Stimulated activated naive CD8-positive, alpha-beta T cell treated with anti-CD3 and anti-CD28 coated beads, Interleukin-15, Interleukin-2, amounts not matched to agents 100 ng/mL and 50 ng/mL, for 24 hours (primary cell): ENCODE data around the gene SNN.

Experiments
- H3K27ac Mint-ChIP-seq: one replicate; pipeline ENCODE4 v1.8.0; 2021; ENCODE audit warnings: mild to moderate bottlenecking, mixed read lengths
- H3K27me3 Mint-ChIP-seq: one replicate; pipeline ENCODE4 v1.8.0; 2021; ENCODE audit warnings: mixed read lengths
- H3K36me3 Mint-ChIP-seq: one replicate; pipeline ENCODE4 v1.8.0; 2021; ENCODE audit warnings: low read depth, mixed read lengths
- H3K4me1 Mint-ChIP-seq: one replicate; pipeline ENCODE4 v1.8.0; 2021; ENCODE audit warnings: low read depth, mixed read lengths
- H3K4me3 Mint-ChIP-seq: one replicate; pipeline ENCODE4 v1.8.0; 2021; ENCODE audit warnings: mild to moderate bottlenecking, mixed read lengths
- H3K9me3 Mint-ChIP-seq: one replicate; pipeline ENCODE4 v1.8.0; 2021; ENCODE audit warnings: mixed read lengths

SNN gene

DNA sequence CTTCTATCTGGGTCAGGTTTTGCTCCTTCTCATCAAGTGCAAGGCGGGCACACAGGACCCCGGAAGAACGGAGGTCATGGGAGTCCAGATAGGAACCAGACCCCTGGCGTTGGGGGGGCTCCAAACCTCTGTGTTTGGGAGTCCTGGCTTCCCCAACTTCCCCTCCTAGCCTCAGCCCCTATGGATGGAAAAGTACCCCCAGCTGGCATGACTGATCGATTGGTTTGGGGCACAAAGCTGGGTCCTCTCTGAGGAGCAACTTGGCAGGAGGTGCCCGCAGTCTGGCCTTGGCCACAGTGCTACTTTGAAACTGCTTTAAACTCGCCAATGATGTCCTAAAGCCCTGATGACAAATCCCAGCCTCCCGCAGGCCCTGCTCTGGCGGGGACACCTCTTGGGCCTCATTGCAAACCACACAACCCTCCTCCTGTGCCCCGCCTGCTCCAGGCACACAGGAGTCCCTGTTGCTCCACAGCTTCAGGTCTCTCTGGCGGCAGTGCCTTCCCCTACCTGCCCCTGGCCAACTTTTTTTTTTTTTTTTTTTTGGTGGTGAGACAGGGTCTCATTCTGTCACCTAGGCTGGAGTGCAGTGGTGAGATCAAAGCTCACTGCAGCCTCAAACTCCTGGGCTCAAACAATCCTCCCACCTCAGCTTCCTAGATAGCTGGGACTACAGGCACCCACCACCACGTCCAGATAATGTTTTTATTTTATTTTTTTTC, 38.0 kb upstream of the SNN start:
- Mint-ChIP-seq H3K27ac (no peak overlapping the region), H3K4me1 (peaks cover 42% of the 10 kb centered on the region), H3K27me3 (no peaks in the 10 kb centered on the region), H3K36me3 (no peaks in the 10 kb centered on the region), H3K4me3 (no peak overlapping the region), H3K9me3 (no peaks in the 10 kb centered on the region)

DNA sequence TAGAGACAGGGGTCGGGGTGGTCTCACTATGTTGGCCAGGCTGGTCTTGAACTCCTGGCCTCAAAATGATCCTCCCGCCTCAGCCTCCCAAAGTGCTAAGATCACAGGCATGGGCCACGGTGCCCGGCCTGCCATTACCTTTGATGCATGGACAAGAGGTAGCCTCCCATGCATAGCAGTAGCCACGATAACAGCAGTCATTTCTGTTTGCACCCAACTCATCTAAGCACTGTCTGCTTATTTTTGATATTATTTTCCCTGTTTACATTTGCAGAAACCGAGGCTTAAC, 37.5 kb upstream of the SNN start:
- Mint-ChIP-seq H3K27me3 (no peaks in the 10 kb centered on the region), H3K4me1 (peaks cover 37% of the 10 kb centered on the region), H3K9me3 (no peaks in the 10 kb centered on the region), H3K27ac (no peak overlapping the region), H3K4me3 (no peak overlapping the region), H3K36me3 (no peaks in the 10 kb centered on the region)

DNA sequence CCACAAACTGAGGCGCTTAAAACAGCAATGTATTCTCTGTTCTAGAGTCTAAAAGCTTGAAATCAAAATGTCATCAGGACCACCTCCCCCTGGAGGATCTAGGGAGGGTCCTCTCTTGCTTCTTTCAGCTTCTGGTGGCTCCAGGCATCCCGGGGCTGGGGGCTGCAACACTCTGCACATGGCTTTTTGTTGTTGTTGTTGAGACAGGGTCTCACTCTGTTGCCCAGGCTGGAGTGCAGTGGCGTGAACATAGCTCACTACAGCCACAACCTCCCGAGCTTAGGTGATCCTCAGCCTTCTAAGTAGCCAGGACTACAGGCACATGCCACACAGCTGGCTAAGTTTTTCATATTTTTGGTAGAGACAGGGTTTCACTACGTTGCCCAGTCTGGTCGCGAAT, 37.0 kb upstream of the SNN start:
- no peaks in the 10 kb centered on the region for H3K36me3 Mint-ChIP-seq
- H3K9me3 Mint-ChIP-seq, result no peaks in the 10 kb centered on the region
- H3K4me3 Mint-ChIP-seq, result no peak overlapping the region
- no peaks in the 10 kb centered on the region for H3K27me3 Mint-ChIP-seq
- no peak overlapping the region for H3K27ac Mint-ChIP-seq
- peaks cover 34% of the 10 kb centered on the region for H3K4me1 Mint-ChIP-seq

DNA sequence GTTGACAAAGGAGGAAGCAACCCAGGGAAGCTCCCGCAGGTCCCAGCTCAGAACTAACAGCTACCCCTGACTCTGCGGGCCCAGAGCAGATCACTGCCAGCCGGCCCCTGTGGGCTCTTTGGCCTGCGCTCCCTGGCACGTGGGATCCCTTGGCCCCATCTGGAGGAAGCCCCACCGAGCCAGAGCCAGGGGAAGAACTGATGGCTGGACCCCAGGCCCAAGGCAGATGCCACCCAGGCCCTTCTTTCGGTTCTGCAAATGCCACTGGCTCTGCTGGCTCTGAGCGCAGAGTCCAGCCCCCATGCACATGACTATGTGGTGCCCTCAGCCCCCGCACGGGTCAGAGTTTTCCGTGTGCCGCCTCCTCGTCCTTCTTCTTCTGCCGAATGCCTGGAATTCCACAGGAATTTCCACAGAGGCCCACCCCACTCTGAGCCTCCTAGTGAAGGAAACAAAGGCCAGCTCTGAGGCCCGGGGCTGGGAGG, 35.8 kb upstream of the SNN start:
- Mint-ChIP-seq H3K36me3 (no peaks in the 10 kb centered on the region), H3K4me3 (no peak overlapping the region), H3K27ac (no peak overlapping the region), H3K27me3 (no peaks in the 10 kb centered on the region), H3K4me1 (peaks cover 34% of the 10 kb centered on the region), H3K9me3 (no peaks in the 10 kb centered on the region)

DNA sequence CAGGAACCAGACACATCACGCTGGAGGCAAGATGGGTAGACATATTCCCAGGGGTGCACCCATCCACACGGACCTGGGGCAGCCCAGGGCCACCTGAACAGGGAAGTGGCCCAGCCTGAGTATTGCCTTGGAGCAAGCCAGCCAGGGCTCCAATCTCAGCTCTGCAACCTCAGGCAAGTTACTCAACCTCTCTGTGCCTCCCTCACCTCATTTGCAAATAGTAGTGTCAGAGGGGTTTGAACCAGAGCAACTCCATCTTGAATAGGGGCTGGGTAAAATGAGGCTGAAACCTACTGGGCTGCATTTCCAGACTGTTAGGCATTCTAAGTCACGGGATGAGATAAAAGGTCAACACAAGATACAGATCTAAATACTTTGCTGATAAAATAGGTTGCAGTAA, 35.1 kb upstream of the SNN start:
- no peaks in the 10 kb centered on the region for H3K9me3 Mint-ChIP-seq
- H3K4me1 Mint-ChIP-seq, result peaks cover 31% of the 10 kb centered on the region
- H3K27ac Mint-ChIP-seq, result no peak overlapping the region
- H3K27me3 Mint-ChIP-seq, result no peaks in the 10 kb centered on the region
- H3K36me3 Mint-ChIP-seq, result no peaks in the 10 kb centered on the region
- H3K4me3 Mint-ChIP-seq, result no peak overlapping the region

DNA sequence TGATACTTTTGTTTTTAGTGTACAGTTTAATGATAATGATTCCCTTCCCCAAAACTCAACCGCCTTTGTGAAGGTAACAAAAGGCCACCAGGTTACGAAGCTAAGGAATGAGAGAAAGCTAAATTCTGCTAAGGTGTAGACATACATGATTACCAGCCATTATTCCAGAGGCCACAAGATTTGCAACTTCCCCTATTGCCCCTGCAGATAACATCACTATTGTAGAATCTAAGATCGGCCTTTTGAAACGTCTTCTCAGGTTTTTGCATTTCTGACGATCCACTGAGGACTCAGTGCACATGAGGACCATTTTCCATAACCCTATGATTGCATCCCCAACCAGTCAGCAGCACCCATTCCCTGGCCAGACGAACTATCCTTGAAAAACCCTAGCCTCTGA, 33.9 kb upstream of the SNN start:
- Mint-ChIP-seq H3K4me3 (no peak overlapping the region), H3K36me3 (no peaks in the 10 kb centered on the region), H3K27ac (no peak overlapping the region), H3K4me1 (peaks cover 20% of the 10 kb centered on the region), H3K27me3 (no peaks in the 10 kb centered on the region), H3K9me3 (no peaks in the 10 kb centered on the region)

DNA sequence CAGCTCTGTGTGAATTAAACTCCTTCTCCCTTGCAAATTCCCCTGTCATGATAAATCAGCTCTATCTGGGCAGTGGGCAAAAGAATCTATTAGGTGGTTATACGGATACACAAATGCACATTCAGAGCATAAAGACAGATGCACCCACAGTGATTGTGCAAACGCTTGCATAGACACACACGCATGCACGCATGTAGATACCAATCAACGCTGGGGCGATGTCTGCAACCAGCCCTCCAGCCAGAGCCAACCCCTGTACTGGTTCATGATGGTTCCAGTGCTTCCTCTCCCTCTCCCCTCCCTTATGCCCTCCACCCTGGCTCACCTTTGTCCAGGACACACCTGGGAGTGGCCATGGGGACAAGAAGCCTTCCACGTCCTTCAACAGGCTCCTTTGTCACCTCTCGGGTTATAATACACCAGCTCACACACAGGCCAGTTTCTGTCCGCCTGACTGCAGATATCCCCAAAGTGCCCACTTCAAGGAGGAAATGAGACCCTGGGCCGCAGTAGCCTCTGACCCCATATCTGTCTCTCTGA, 33.1 kb upstream of the SNN start:
- Mint-ChIP-seq H3K4me1 (peaks cover 16% of the 10 kb centered on the region), H3K4me3 (no peak overlapping the region), H3K27ac (no peak overlapping the region), H3K27me3 (no peaks in the 10 kb centered on the region), H3K9me3 (no peaks in the 10 kb centered on the region), H3K36me3 (no peaks in the 10 kb centered on the region)

DNA sequence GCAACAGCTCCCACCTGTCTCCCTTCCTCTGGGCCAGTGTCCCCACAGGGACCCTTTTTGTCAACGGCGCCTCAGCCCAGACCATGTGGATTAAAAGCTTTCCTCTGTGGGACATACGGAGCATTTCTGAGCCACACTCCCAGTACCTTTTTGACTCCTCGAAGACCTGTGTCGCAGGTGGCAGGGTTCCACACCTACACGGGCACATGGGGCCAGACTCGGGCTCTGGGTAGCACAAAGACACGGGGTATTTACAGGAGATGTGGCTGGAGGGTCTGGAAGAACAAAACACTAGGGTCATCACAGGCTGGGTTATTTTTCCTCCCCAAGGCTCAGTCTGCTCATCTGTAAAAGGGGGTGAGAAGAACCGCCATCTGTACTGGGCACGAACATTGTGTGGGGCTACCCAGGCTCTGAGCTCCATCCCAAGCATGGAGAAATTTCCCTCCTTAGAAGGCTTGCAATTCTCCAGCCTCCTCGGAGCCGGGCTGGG, 32.5 kb upstream of the SNN start:
- Mint-ChIP-seq H3K9me3 (no peaks in the 10 kb centered on the region), H3K4me1 (peaks cover 16% of the 10 kb centered on the region)

DNA sequence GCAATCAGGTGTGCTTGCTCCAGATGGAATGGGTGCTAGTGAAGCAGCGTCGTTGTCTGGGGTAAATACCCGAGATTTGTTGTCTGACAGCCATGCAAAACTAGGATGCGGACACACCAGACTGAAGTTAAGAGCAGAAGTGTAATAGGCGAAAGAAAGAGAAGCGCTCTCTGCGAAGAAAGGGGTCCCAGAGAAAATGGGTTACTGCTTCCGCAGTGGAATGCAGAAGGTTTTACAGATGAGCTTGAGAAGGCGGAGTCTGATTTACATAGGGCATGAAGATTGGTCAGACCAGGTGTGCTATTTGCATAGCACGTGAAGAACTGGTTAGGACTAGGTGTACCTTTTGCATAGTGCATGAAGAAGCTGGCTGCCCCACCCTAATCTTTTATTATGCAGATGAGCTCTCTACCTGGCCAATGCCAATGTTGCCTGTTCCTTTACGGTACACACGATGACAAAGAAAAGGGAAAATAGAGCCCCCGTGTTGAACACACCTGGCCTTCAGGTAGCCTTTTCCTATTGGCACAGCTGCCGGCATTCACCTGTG, 32.0 kb upstream of the SNN start:
- no peaks in the 10 kb centered on the region for H3K27me3 Mint-ChIP-seq
- H3K36me3 Mint-ChIP-seq, result no peaks in the 10 kb centered on the region
- peaks cover 19% of the 10 kb centered on the region for H3K4me1 Mint-ChIP-seq
- H3K9me3 Mint-ChIP-seq, result no peaks in the 10 kb centered on the region
- H3K27ac Mint-ChIP-seq, result no peak overlapping the region
- no peak overlapping the region for H3K4me3 Mint-ChIP-seq

More for the DNA sequence above, 32.5 kb upstream of the SNN start:
- H3K36me3 Mint-ChIP-seq, result no peaks in the 10 kb centered on the region
- H3K27ac Mint-ChIP-seq, result no peak overlapping the region
- H3K4me3 Mint-ChIP-seq, result no peak overlapping the region
- H3K27me3 Mint-ChIP-seq, result no peaks in the 10 kb centered on the region

DNA sequence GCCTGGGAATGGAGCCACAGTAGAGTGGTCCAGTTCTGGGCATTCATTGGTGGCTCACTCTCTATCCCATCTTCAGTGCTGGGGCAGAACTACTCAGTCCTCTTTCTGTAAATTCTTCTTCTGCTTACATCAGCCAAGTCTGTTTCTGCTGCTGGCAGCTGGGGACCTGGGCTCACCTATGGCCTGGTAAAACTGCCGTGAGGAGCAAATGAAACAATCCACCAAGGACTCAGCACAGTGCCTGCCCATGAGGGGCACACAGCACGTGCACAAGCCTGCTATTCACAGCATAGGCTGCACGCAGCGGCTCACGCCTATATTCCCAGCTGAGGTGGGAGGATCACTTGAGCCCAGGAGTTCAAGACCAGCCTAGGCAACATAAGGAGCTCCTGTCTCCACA, 30.9 kb upstream of the SNN start:
- H3K27ac Mint-ChIP-seq, result no peak overlapping the region
- no peaks in the 10 kb centered on the region for H3K36me3 Mint-ChIP-seq
- peaks cover 22% of the 10 kb centered on the region for H3K4me1 Mint-ChIP-seq
- no peak overlapping the region for H3K4me3 Mint-ChIP-seq
- no peaks in the 10 kb centered on the region for H3K27me3 Mint-ChIP-seq
- H3K9me3 Mint-ChIP-seq, result no peaks in the 10 kb centered on the region

DNA sequence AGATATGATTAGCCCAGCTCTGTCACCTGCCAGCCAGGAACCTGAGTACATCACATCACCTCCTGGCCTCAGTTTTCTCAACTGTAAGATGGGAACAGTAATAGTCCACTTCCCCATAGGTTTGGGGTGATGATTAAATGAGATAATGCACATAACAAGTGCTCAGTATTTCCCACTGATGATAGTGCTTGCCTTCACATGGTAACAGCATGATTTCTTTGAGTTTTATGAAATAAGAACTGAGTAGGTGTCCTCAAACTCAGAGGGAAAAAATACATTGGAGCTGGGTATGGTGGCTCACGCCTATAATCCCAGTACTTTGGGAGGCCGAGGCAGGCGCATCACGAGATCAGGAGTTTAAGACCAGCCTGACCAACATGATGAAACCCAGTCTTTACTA, 30.1 kb upstream of the SNN start:
- Mint-ChIP-seq H3K27me3 (no peaks in the 10 kb centered on the region), H3K27ac (no peak overlapping the region), H3K9me3 (no peaks in the 10 kb centered on the region), H3K4me1 (peaks cover 22% of the 10 kb centered on the region), H3K36me3 (no peaks in the 10 kb centered on the region), H3K4me3 (no peak overlapping the region)

DNA sequence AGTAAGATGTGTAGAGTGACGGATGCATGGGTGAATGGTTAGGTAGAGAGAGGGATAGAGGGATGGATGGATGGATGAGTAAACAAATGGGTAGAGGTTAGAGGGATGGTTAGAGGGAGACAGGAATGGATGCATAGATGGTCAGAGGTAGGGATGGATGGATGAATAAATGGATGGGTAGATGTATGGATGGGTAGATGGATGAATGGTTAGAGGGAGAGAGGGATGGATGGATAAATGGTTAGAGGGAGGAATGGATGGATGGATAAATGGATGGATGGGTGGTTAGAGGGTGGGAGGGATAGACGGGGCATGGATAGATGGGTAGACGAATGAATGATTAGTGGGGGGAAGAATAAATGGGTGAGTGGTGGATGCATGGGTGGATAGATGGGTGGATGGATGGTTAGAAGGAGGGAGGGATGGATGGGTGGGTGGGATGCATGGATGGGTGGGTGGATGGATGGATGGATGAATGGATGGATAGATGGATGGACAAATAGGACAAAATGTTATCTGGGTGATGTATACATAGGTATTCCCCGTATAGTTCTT, 29.2 kb upstream of the SNN start:
- peaks cover 18% of the 10 kb centered on the region for H3K4me1 Mint-ChIP-seq
- no peaks in the 10 kb centered on the region for H3K36me3 Mint-ChIP-seq
- no peak overlapping the region for H3K27ac Mint-ChIP-seq

DNA sequence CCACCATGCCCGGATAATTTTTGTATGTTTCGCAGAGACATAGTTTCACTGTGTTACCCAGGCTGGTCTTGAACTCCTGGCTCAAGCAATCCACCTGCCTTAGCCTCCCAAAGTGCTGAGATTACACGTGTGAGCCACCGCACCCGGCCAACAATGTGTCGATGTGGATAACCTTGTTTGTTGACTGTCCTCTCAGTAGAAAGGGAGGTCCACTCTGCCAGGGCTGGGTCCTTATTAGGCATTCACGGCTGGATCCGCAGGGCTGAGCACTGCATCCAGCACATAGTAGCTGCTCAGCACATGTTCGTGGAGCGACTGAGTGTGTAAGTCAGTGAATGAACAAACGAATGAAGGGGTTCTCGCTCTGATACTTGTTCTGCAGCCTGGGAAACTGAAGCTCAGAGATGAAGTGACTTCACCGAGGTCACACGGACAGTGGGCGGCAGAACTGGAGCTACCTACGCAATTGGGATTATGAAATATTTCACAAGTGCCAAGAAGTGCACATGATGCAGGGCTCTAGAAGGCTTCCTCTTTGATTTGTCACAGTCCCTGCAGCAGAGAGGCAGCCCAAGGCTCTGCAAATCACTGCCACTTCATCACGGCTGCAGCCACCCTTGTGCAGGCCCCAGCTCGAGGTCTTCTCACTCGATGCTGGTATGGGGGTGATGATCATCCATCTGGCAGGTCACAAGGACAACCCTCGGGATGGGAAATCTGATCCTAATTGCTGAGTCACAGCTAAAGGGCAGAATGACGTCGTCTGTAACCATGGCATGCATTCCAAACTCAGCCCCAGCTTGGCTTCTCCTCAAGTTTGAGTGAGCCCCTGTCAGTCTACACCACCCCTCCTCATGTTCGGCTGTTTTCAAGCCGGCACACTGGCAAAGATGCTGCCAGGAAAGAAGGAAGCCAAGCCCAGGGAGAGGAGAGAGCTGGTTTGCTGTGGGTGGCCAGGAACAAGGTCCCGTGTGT, 28.0 kb upstream of the SNN start:
- H3K27me3 Mint-ChIP-seq, result no peaks in the 10 kb centered on the region
- H3K36me3 Mint-ChIP-seq, result no peaks in the 10 kb centered on the region
- peaks cover 15% of the 10 kb centered on the region for H3K4me1 Mint-ChIP-seq
- no peak overlapping the region for H3K4me3 Mint-ChIP-seq
- no peak overlapping the region for H3K27ac Mint-ChIP-seq
- no peaks in the 10 kb centered on the region for H3K9me3 Mint-ChIP-seq

More for the DNA sequence above, 29.2 kb upstream of the SNN start:
- no peak overlapping the region for H3K4me3 Mint-ChIP-seq
- H3K9me3 Mint-ChIP-seq, result no peaks in the 10 kb centered on the region
- no peaks in the 10 kb centered on the region for H3K27me3 Mint-ChIP-seq

DNA sequence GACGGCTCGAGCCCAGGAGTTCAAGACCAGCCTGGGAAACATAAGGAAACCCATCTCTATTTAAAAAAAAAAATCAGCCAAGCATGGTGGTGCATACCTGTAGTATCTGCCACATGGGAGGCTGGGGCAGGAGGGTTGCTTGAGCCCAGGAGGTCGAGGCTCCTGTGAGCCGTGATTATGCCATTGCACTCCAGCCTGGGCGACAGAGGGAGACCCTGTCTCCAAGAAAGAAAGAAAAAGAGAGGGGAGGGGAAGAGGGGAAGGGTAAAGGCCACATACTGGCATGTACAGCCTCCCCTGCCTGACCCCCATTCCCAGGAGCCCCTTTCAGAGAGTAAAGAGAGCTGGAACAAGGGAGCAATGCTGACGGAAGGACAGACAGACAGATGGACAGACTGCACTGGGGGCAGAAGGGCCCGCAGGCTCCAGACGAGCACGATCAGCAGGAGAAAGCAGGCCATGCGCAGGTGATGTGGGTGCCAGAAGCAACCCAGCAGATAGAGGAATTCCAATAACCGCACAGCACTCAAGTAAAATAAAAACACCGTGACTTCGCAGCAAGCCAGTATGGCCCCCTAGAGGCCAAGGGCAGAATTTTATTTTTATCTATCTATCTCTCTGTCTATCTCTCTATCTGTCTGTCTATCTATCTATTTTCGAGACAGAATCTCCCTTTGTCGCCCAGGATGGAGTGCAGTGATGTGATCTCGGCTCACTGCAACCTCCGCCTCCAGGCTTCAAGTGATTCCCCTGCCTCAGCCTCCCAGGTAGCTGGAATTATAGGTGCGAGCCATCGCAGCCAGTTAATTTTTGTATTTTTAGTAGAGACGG, 27.1 kb upstream of the SNN start:
- peaks cover 15% of the 10 kb centered on the region for H3K4me1 Mint-ChIP-seq
- H3K36me3 Mint-ChIP-seq, result no peaks in the 10 kb centered on the region
- no peak overlapping the region for H3K27ac Mint-ChIP-seq
- H3K4me3 Mint-ChIP-seq, result no peak overlapping the region
- H3K9me3 Mint-ChIP-seq, result no peaks in the 10 kb centered on the region
- H3K27me3 Mint-ChIP-seq, result no peaks in the 10 kb centered on the region
